DMS153 treated with DMSO at 0.1 percent for 48 hours (cell line): ENCODE results near the gene RASGRP2.

ENCODE experiments used
- DNase-seq: peaks from one replicate; lab custom pipeline; 2025; ENCODE audit not compliant: unreplicated experiment; lab: John Stamatoyannopoulos, UW

RASGRP2 gene

GRCh38 chr11:64742087-64742888 lies 1.7 kb downstream of the RASGRP2 start:
- no peak for DNase-seq

- DNase-seq, result no peak
Measured at GRCh38 chr11:64741375-64742086, 2.4 kb downstream of the RASGRP2 start.

GRCh38 chr11:64739871-64740270 lies 4.1 kb downstream of the RASGRP2 start:
- no peak for DNase-seq

GRCh38 chr11:64736654-64737053 lies 7.3 kb downstream of the RASGRP2 start:
- DNase-seq, result no peak

- DNase-seq, result no peak
Measured at GRCh38 chr11:64735725-64736259, 8.2 kb downstream of the RASGRP2 start.

GRCh38 chr11:64734811-64735724 lies 8.9 kb downstream of the RASGRP2 start:
- no peak for DNase-seq

GRCh38 chr11:64731601-64732000 lies 12.3 kb downstream of the RASGRP2 start:
- no peak for DNase-seq

- DNase-seq, result no peak
Measured at GRCh38 chr11:64729851-64730382, 14.0 kb downstream of the RASGRP2 start.

- DNase-seq, result no peak
Measured at GRCh38 chr11:64728757-64729365, 15.1 kb downstream of the RASGRP2 start.

GRCh38 chr11:64726867-64727530 lies 16.9 kb downstream of the RASGRP2 start:
- DNase-seq, result no peak

GRCh38 chr11:64726211-64726641 lies 17.7 kb downstream of the RASGRP2 start:
- no peak for DNase-seq

- DNase-seq, result no peak
Measured at GRCh38 chr11:64724863-64725532, 18.9 kb downstream of the RASGRP2 start.

GRCh38 chr11:64723907-64724862 lies 19.8 kb downstream of the RASGRP2 start:
- no peak for DNase-seq

GRCh38 chr11:64723117-64723906 lies 20.6 kb downstream of the RASGRP2 start, which contains the start of gene NRXN2:
Gene NRXN2, minus strand, starts transcription at chr11:64723197. Its CDS starts 9,498 bp downstream, at chr11:64713699.
- peak; percentile 32 for DNase-seq

GRCh38 chr11:64722141-64723065 lies 21.5 kb downstream of the RASGRP2 start:
- no peak for DNase-seq

- DNase-seq, result no peak
Measured at GRCh38 chr11:64721359-64721699, 22.6 kb downstream of the RASGRP2 start.
